GM21423 (cell line): Measurements from ENCODE around the gene SCARB1.

Source experiments
- ATAC-seq: cut with Tn5 transposase; IDR thresholded peaks from one replicate; pipeline ENCODE4 v1.9.1; 2021; ENCODE audit warnings: mild to moderate bottlenecking, moderate library complexity; ENCODE audit not compliant: unreplicated experiment

Gene SCARB1

DNA sequence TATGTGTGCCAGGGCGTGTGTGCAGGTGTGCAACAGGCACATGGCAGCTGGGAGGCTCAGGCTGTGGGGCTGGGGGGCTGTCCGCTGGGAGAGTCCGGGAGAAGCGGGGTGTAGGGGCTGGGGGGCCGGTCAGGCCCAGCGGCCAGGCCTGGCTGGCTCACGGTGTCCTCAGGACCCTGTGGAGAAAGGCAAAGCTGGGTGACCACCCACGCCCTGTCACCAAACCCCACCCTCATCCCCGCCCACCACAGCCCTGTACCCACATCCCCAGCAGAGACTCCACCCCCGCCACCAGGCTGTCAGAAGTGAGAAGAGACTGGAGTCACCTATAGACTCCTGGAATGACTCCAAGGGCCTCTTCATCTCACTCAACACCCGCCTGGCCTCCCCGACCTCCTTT lies 85.3 kb downstream of the SCARB1 start:
- no peak for ATAC-seq

DNA sequence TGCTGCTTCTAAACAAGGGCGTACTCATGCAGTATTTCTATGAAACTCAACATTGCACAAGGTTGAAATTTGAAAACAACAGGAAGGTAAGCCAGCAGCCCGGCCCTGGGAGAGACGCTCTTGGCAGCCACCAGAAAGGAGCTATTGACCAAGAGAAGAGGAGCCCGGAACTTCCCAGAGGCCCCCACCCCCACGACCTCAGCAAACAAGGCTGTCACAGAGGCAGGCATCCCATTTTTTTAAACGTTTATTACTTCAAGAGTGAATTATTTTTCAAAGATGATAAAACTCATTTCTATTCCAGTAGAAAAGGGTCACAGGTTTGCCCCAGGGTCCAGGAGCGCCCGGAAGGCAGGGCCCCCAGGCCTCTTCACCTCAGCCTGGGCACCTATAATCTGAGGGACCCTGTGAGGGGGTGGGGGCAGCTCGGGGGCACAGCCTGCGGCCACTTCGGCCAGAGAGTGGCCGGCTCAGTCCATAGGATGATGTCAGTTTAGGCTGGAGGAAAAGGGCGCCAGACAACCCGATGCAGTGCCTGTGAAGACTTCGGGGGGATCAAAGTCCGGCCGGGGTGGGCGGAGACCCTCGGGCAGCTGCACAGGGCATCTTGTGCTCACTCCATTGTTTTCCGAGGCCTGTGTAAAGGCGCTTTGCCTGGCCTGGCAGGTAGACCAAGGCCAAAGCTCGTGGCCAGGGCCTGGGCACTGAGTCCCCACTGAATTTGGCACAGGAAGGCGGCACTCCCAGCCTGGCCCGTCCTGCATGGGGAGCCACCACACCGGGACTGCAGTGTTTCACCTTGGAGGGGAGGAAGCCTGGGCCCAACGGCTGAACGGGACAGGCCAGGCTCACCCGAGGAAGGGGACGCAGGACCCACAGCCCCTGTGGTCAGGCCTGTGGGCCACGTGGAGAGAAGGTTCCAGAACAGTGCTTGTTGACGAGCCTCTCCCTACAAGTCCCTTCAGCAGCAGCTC lies 86.0 kb downstream of the SCARB1 start:
- ATAC-seq, result no peak

DNA sequence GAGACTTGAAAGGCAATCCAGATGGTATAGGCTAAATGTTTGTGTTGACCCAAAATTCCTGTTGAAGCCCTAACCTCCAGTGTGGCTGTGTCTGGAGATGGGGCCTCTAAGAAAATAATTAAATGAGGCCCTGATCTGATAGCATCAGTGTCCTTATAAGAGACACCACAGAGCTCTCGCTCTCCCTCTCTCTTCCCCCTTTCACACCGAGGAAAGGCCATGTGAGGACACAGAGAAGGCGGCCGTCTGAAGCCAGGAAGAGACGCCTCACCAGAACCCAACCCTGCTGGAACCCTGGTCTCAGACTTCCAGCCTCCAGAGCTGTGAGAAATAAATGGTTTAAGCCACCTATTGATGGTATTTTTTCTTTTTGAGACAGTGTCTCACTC lies 87.5 kb downstream of the SCARB1 start:
- ATAC-seq, result no peak

DNA sequence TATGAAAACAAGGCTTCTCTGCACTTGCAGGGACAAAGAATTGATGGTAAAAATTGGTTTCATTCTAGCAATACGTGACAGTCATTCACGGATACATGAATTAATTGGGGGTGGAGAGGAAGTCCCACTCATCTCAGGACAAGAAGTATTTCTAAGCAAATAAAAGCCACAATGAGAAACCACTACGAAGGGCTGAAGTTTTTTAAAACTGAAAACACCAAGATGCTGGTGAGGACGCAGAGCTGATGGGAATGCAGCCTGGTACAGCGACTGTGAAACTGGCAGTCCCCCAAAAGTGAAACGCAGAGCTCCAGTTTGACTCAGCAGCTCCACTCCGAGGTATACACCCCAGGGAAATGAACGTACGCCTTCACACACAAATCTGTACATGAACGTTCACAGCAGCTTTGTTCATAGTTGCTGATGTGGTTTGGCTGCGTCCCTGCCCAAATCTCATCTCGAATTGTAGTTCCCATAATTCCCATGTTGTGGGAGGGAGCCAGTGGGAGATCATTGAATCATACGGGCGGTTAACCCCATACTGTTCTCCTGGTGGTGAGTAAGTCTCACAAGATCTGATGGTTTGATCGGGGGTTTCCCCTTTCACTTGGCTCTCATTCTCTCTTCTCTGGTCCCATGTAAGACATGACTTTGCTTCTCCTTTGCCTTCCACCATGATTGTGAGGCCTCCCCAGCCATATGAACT lies 89.0 kb downstream of the SCARB1 start:
- ATAC-seq, result peak; percentile 79

DNA sequence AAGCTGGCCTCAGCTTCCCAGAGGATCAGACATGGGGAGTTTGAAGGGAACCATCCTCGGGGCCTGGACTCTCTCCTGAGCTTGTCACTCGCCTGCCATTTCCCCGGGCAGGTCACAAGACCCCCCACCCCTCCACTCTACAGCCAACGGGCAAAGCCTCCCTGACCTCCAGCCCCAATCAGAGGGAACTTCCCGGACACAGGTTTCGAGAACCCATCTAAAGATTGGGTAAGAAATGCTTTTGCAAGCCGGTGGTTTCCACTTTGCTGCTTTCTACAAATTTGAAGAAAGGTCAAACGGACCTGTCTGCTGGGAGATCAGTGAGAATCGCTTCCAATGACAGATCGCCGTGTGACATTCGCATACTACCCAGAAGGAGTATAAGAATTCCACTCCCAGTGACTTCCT lies 89.6 kb downstream of the SCARB1 start:
- ATAC-seq, result peak; percentile 36

DNA sequence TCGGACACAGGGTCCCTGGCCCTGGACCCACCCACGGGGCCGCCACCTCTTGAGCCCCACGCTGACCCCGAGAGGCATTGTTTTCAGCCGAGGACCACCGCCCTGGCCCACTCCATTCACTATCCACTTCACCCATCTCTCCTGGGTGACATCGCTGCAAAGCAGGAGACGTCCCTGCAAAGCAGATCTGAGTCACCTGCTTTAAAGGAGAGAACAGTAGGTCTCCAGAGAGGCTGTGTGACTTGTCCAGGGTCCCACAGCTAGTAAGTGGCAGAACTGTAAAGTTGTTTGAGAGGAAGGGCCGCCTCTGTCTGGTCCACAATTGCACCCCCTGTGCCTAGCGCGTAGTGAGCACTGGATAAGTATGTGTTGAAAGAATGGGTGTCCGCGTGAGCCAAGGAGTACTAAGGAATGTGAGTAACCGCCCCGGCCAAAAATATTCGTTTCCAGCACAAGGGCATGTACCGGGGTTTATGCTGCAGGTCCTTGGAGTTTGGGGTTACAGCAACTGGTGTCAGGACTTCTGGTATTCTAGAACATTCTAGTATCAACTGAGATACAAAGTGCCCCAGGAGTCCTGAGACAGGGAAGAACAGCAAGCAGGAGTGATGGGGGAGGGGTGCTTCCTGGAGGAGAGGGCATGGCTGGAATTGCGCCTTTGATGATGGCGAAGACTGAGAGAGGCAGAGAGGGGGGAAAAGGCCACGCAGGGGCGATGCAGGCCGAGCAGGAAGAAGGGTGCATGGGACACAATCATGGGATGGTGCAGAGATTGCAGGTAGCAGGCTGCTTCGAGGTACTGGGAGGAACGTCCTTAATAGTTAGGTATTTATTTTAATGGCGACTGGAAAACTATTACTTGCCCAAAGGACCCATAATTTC lies 91.1 kb downstream of the SCARB1 start:
- ATAC-seq, result no peak

DNA sequence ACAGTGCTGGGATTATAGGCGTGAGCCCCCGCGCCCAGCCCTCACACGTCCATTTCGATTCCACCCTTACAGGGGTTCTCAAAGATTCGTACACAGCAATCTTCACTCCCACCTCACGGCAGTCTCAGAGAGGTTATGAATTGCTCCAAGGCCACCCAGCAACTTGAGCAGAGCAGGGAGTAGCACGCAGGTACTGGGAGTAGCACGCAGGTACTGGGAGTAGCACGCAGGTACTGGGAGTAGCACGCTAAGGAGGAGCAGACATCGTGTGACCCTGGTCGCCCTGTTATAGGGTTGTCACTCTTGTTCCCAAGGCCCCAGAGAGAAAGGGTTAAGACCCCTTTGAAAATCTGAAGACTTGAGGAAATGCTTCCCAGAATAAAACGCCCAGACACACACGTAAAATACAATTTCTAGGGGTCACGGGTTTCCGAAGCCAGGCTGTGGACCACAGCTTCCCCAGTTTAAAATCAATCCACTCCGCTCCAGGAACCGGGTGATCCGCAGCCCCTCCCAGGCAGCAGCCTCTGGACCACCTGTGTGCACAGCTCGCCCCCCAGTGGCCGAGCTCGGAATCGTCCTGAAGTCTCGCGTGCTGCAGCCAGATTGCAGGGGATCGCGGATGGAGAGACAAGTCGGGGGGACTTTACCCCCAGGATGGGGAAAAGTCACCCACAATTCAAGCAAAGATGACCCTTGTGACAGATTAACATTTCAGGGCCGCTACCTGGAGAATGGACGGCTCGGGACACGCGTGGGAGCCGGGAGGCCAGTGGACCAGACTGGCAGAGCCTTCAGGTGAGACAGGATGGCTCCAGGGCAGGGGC lies 92.0 kb downstream of the SCARB1 start:
- no peak for ATAC-seq

DNA sequence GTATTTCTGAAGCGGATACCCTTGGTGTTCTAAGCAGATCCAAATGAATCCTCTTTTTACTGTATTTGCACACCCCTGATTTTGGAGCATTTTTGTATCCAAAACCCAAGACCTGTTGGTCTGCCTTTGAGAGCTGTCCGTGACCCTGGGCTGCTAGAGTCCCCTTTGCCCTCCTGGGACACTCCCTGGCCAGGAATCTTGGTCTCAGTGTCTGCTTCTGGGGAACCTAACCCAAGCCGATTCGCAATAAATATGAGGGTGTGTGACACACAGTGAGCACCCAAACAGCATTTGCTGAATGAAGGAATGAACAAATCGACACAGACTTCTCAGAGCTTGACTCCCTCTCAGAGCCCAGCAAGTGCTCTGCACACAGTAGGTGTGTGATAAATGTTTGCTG lies 92.9 kb downstream of the SCARB1 start:
- ATAC-seq, result no peak

DNA sequence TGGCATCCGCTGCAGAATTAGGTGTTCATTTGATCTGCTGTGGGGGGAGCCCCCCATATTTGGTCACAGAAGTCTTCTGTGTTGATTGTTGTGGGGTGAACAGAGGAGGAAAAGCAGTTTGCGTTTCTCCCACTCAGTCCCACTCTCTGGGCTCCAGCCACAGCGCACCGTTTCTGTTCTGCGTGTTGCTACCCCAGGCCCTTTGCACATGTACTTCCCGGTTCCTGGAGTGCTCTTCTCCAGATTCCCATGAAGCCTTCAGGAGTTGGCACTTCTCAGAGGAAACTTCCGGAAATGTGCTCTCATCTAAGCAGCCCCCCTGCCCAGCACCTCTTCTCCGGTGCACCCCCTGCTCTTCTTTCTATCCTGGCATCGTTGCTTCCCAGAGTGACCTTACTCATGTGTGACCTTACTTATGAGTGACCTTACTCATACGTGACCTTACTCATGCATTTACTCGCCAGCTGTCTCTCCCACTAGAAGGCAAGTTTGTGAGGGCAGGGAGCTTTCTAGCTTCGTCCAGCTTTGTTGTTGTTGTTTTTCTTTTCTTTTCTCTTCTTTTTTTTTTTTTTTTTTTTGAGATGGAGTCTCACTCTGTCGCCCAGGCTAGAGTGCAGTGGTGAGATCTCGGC lies 93.7 kb downstream of the SCARB1 start:
- no peak for ATAC-seq

DNA sequence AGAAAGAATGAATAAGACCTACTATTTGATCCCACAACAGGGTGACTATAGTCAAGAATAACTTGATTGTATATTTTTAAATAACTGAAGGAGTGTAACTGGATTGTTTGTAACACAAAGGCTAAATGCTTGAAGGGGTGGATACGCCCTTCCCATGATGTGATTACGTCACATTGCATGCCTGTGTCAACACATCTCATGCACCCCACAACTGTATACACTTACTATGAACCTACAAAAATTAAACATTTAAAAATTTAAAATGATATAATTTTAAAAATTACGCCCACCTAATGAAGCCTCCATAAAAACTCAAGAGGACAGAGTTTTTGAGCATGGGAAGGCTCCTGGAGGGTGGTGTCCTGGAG lies 94.5 kb downstream of the SCARB1 start:
- no peak for ATAC-seq

DNA sequence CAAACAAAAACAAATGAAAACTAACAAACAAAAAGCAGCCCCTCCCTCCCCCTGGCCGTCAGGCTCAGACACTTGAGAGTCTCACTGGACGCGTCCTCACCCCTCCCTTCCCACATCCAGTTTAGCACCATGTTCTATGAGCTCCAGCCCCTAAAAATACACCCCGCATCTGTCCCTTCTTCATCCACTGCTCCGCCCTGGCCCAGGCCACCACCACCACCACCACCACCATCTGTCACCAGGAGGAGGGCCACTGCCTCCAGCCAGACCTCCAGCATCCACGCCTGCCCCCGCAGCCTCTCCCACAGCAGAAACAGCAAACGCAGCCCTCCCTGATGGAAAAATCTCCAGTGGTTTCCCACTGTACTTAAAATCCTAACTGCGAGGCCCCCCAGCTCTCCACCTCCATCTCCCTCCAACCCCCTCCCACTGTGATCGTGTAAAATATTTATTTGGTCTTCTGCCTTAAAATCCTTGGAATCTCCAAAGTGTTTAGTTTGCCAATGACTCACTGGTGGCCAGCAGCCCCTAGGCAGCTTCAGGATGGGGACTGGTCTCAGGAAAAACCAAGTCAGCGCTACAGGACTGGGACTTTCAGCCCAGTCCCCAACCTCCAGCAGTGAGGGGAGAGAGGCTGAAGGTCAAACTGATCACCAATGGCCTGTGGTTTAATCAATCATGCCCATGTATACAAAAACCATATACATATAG lies 95.1 kb downstream of the SCARB1 start:
- ATAC-seq, result no peak

DNA sequence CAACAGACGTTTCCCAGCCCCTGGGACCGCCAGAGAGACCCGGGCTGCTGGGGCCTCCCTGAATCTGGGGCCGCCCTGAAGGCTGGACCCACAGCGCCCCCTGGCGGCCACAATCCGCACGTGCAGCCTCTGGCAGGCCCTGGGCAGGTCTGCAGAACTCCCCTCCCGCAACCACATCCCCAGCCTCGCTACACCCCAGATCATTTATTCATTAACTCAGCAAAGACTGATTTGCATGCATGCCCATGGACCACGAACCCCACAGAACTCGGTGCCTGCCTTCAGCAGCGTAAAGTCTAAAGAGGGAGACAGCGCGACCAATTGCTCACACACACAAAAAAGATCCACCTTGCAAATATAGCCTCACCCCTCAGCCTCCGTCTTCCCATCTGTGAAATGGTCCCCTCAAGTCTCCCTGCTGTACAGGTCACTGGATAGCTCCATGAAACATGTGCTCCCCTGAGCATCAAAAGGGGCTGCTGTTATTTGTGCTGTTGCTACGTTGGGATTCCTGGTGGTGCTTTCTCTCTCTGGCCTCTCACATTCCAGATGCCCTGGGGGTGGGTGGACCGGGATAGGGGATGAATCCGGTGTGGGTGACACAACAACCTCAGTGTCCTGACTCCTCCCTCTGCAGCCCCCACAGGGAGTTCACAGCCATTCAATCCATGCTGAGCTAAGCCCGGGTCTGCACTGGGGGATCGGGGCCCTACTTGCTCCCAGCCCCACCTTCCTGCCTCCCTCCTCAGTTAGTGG lies 96.4 kb downstream of the SCARB1 start:
- peak; percentile 76 for ATAC-seq

DNA sequence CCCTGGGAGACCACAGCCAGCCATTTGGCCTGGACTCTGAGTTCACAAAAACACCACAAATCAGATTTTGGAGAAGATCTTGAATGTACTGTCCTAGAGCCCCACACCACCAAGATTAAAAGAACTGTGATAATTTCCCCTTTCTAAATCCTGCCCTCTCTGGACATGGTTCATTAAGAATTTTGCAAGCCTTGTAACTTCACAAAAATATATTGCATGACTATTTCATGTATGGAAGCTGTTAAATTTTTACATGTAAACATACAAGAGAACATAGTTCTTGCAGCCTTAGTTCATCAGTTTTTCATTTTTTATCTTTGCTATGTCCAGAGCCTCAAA lies 97.0 kb downstream of the SCARB1 start:
- ATAC-seq, result peak; percentile 19

DNA sequence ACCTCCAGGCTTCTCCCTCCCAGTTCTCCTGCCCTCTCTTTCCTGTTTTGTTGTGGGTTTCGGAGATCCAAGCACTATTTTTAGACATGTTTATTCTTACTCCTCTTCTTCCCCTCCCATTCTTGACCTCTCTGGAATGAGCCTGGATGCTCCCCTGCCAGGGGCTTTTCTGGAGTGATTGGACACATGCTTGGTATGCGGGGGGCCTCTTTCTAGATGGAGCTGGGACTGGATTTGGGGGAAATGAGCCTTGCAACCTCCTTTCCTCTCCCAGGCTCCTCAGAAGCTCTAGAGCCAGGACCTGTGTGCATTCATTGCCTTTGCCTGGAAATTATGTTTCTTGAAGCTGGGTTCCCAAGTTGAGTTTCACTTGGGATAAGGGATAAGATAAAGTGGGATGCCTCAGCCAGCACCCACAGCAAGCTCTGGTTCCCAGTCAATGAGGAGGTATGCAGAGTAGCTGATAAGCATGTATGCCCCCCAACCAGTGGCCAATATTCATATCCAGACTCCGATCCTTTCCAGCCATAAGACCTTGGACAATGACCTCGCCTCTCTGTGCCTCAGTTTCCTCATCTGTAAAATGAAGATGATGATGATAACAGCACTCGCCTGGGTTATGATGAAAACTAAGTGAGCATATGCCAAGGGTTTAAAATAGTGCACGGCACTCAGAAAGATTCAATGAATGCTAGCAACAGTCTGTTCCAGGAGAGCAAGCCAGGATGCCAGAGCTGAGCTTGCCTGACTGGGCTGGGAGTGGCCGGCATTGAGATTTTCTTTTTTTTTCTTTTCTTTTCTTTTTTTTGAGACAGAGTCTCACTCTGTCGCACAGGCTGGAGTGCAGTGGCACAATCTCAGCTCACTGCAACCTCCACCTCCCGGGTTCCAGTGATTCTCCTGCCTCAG lies 97.8 kb downstream of the SCARB1 start:
- ATAC-seq, result no peak

DNA sequence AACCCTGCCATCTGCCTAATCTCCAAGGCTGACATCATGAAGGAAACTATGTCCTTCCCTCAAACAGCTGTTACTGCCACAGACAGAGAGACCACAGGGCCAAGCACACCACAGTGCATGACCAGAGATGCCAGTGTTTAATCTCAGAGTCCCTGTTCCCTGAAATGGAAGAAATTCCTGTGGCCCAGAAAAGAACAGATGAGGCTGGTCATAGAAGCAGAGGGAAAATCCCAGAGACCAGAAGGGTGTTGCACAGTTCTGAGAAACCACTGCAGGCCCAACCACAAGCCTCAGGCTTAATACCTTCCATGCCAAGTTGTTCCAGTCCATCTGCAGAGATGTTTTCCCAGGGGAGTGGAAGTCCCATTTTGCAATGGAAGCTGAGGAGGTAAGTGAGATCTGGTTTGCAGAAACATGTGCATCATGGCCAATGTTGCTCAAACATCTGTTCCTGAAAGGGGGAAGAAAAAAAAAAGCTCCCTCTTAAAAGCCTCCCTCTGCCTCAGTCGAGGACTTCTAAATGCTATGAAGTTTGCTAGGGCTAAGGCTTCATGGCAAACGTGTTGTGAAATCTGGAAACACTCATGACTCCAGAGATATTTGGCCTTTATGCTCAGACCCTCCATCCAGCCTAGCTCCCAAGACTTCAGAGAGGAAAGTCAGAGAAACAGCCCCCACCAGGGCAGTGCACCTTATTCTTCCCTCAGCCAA lies 98.6 kb downstream of the SCARB1 start:
- ATAC-seq, result no peak

DNA sequence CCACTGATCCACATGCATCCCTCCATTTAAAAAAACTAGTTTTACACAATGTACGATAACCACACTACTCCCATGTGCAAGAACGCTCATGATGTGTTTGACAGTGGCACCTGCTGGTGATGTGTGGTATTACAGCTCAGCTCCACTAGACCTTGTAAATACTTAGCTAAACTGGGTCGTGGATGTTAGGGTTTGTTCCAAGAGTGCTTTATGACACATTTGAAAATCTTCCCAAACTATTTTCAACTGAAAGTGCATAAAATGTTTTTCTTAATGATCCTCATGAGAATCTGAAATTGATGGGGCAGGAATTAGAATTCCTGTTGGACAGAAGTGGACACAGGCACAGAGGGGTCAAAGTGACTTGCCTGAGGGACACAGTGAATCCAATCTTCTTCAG lies 99.2 kb downstream of the SCARB1 start:
- ATAC-seq, result no peak

DNA sequence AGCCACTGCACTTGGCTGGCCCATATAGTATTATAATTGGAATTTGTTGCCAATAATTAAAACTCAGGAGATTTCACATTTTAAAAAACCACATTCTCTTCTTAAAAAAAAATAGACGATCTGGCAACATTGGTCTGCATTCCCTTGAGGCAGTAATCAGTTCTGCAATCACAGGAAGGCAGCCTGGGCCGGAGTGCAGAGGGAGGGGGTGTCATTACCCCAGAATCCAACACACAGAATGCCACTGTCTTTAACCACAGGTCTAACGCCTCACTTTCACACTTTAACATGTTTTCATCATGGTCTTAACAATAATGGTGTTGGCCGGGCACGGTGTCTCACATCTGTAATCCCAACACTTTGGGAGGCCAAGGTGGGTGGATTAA lies 100.1 kb downstream of the SCARB1 start:
- ATAC-seq, result no peak
